GM19467 (cell line): ENCODE data around the gene ATF6.
"Not testable (repeated sequence)": the region's sequence is repeated elsewhere in the genome, so short reads cannot be mapped to it uniquely, and the experiment has no call there.

Experiments
- ATAC-seq: cut with Tn5 transposase; IDR thresholded peaks from one replicate; pipeline ENCODE4 v1.9.1; 2021; ENCODE audit warnings: mild to moderate bottlenecking, moderate library complexity; ENCODE audit not compliant: unreplicated experiment

The ATF6 gene

DNA sequence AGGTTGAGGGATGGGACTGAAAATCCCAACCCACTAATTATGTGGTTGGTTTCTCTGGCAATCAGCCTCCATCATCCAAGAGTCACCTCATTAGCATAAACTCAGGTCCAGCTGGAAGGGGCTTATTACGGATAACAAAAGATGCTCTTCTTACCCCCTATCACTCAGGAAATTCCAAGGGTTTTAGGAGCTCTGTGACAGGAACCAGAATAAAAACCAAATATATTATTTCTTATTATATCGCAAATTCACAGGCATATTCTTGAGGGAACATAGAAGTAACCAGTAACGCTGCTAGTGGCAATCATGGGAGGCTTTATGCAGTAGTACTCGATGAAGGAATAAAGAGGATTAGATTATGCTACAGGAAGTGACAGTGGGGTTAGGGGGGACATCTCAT lies 59.7 kb downstream of the ATF6 start:
- no peak for ATAC-seq

DNA sequence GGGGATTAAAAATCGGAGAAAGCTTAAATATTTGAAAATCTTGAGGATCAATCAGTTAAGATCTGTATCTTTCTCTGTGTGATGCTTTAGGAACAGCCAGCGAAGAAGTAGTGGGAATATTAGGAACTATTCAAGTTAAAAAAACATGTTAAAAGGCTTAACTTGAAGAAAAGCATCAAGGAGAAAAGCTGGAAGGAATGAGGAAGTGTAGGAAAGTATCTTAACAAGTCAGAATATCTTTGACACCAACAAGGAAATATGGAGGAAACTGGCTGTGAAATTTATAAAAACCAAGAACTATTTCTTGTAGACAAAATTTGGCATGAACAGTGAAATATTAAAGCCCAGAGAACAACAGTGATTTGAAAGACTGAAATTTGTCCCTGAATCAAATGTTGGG lies 60.4 kb downstream of the ATF6 start:
- no peak for ATAC-seq

DNA sequence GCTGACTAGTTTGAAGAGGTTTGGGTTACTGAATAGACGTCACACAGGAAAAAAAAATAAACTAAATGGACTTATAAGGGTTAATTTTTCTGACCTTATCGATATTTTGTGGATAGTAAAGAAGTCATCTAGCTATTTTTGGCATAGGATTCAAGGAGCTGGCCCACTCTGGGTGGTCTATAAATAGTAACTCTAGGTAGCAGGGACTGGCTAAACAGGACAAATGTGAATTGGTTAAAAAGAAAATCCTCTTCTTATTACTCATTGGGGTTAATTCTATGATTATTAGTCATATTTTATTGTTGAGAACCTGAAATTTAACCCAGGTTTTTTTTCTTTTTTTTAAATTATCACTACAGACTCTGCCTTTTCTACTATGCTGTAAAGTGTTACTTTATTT lies 61.7 kb downstream of the ATF6 start:
- ATAC-seq: no peak

DNA sequence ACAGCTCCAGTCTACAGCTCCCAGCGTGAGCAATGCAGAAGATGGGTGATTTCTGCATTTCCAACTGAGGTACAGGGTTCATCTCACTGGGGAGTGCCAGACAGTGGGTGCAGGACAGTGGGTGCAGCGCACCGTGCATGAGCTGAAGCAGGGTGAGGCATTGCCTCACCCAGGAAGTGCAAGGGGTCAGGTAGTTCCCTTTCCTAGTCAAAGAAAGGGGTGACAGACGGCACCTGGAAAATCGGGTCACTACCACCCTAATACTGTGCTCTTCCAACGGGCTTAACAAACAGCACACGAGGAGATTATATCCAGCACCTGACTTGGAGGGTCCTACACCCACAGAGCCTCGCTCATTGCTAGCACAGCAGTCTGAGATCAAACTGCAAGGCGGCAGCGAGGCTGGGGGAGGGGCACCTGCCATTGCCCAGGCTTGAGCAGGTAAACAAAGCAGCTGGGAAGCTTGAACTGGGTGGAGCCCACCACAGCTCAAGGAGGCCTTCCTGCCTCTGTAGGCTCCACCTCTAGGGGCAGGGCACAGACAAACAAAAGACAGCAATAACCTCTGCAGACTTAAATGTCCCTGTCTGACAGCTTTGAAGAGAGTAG lies 66.3 kb downstream of the ATF6 start:
- ATAC-seq: not testable (repeated sequence)

DNA sequence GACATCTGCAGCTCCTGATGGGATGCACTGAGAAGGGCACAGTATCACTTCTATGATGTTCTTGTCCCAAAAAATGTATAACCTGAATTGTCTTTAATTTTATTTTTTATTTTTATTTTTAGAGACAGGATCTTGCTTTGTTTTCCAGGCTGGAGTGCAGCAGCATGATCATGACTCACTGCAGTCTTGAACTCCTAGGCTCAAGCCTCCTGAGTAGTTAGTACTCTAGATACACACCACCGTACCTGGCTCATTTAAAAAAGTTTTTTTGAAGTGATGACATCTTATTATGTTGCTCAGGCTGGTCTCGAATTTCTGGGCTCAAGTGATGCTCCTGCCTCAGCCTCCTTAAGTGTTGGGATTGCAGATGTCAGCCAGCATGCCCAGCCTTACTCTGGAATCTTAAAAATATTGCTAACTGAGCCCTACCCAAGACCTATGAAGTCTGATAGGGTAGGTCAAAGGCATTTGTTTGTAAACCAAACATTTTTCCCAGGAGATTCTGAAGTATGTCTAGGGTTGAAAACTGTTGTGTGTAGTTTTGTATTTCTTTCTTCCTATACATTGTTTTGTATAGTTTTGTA lies 68.9 kb downstream of the ATF6 start:
- ATAC-seq: no peak

DNA sequence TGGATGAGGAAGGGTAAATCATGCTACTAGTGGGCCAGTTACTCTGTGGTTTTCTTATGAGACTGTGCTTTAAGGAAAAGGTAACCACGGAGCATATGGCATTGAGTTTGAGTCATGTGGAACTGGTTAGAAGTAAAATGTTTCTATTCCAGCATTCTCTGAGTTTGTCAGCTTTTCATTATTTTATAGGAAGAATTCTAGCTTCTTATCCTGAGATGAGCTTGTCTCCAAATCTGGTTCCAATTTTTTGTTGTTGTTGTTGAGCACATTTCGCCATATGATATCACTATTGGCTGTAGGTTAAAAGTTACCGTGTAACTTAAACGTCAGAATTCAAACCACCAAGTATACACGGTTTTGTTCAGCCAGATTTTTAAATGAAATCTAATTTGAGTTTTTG lies 69.9 kb downstream of the ATF6 start:
- no peak for ATAC-seq

DNA sequence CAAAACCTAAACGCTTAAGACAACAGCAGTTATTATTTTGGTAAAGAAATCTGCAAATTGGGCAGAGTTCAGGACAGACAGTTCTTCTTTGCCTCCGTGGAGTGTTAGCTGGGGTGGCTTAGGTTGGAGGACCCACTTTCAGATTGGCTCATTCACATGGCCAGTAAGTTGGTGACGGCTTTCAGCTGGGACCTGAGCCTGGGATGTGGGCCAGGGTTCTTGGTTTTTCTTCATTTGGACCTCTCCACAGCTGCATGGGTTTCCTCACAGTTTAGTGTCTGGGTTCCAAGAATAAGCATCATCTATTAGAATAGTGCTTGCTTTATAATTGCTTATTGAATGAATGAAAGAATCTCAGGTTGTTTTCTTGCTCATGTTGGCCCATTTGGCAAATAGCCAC lies 72.2 kb downstream of the ATF6 start:
- ATAC-seq: no peak

DNA sequence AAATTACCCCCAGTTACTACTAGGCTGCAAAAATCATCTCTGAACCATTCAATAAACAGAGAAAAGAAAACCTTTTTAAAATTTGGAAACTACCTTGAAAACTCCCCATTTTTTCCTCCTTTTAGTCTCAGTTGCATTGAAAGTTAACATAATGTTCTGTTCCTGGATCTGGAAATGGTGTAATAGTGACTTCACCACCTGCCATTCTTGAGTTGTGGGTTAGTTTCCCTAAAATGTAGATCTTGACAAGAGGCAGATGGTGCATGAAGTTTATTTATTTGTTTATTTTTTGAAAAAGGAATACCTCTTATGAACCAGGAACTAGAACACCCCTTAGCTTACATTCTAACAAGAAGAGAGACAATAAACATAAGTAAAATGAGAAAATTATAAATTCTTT lies 72.8 kb downstream of the ATF6 start:
- no peak for ATAC-seq

DNA sequence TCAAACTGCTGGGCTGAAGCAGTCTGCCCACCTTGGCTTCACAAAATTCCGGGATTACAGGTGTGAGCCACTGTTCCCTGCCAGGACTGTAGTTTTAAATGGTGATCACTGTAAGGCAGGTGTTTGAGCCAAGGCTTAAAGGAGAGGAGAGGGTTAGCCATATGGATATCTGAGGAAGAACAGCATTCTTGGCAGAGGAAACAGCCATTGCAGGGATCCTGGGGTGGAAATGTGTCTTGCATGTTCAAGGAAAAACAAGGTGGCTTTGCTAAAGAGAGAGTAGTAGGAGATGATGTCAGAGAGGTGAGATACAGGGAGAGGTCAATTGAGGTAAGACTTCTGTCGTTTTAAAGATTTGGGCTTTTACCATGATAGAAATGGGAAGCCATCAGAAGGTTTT lies 73.5 kb downstream of the ATF6 start:
- no peak for ATAC-seq

DNA sequence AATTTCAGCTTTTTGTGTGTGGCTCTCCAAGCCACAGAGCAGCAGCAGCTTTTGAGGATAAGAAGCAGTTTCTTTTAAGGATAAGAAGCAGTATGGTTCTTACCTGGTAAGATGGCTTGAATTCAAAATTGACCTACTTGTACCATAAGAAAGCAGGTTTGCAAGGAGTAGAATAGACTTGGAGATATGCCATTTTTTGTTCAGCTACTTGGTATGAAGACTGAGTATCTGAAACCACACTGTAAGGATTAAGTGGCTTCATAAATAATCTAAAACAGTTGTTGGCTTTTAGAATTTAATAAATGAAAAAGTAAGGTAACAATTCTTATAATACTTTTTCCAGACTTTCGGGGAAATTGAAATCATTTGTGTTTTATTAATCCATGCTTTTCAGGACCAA lies 74.2 kb downstream of the ATF6 start:
- no peak for ATAC-seq

DNA sequence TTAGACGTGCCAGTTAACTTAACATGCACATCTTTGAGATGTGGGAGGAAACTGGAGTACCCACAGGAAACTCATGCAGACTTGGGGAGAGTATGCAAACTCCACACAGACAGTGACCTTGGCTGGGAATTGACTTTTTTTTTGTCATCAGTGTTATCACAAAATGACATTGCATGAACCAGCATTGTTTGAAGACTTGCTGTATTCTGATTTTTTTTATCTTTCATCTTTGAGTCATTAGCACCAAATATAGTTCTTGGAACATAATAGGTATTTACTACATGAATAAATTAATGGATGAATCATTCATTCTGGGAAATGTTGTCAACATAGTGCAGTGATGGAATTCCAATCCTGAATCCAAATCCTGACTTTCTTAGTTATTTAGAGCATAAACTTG lies 77.0 kb downstream of the ATF6 start:
- no peak for ATAC-seq

DNA sequence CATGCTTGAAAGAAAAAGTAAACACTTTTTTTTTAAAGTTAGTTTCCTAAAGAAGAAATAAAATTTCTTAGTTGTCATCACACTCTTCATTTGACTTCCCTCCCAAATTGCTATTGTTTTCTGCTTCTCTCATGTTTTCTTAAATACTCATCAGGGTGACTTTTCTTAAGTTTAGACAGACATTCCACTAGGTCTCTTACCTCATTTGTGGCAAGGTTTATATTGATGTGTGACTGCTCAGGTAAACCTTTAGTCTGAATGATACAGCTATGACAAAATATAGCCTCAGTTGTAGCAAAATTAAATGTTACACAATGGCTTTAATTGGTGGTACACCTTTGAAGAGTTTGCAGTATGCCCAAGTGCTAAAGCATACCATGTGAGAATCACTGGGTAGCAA lies 78.6 kb downstream of the ATF6 start:
- ATAC-seq: no peak

DNA sequence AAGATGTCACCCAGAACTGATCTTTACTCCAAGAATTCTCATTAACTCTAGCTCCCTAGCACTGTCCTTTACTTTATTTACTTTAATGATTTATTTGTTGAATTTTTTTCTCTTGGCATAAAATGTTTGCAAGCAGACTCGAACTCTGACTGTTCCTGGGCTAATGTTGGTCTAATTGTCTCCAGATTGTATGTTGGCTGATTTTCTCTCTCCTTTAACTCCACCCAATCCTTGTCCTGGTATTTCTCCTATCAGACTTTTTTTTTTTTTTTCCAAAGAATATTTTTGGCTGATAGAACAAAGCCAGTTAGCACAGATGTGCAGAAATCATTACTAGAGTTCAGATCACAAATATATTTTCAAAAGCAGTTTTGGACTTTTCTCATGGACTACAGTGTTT lies 82.6 kb downstream of the ATF6 start:
- ATAC-seq: no peak

DNA sequence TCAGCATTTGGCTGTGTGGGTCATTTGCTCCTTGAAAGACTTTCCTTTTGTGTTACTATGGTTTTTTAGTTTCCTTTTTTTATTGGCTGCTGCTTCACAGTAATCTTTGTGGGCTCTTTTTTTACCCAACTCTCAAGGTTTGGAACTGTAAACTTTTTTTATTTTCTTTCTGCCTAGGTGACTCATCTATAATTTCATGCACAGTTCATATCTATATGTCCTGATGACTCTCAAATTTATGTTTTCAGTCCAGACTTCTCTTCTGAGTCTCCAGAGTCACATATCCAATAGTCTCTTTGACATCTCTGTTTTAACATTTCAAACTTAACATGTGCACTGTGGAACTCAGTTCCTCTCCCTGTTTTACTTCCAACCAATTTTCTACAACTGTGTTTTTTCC lies 83.4 kb downstream of the ATF6 start:
- ATAC-seq: no peak

DNA sequence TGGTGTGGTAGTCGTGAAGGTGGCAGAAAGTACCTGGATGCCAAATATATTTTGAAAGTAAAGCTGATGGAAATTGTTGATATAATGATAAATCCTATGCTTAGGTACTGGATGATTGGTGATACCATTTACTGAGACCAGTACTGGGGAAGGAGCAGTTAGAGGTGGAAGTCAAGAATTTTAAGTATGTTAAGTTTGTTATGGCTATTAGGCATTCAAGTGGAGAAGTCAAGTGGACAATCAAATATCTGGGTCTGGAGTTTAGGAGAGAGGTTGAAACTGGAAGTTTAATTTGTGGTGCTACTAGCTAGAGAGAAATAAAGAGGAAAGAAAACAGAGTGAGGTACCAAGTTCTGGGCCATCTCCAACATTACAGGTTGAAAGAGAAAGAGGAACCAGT lies 89.1 kb downstream of the ATF6 start:
- no peak for ATAC-seq

DNA sequence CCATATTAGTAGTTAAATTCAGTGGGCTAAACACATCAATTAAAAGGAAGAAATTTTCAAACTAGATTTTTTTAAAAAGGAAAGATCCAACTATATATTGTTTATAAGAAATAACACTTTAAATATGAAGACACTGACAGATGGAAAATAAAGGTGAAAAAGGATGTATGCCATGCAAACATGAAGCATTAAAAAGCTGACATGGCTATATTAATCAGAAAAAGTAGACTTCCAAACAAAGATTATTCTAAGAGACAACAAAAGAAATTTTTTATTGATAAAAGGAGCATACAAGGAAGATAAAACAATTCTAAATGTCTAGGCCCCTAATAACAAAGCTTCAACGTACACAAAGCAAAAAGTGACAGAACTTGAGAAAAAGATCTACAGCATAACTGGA lies 92.2 kb downstream of the ATF6 start:
- ATAC-seq: no peak

DNA sequence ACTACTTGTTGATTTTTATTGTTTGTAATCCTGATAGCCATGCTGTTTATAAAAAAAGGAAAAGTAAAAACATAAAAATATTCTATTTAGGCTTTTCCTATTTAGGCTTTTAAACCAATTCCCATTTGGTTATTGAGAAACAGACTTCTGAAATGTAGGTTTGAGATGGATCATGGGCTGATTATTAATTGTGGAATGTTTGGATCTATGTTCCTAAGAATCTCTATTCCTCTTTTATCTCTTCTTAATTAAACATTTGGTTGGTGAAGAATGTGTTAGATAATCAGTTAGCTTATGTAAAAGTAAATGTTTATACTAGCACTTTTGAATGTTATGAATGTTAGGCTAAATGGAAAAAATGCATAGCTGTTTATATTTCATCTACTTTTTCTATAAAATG lies 97.4 kb downstream of the ATF6 start:
- ATAC-seq: no peak

DNA sequence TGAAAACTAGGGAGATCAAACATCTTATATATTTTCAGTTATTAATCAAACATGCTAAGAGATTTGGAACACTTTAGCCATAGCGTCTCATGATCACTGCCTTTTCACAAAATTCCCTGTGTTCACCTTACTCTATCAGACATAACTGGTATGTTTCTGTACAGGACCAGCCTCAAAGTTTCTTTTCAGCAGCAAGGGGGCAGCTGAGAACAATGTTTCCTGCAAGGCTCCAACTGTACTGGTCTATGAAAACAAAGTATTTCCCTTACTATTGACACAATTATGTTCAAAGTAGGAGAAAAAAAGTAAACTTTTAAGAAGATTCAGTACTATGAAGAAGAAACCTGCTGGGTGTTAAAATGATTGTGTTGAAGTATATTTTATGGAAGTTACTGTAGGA lies 98.5 kb downstream of the ATF6 start:
- ATAC-seq: no peak

DNA sequence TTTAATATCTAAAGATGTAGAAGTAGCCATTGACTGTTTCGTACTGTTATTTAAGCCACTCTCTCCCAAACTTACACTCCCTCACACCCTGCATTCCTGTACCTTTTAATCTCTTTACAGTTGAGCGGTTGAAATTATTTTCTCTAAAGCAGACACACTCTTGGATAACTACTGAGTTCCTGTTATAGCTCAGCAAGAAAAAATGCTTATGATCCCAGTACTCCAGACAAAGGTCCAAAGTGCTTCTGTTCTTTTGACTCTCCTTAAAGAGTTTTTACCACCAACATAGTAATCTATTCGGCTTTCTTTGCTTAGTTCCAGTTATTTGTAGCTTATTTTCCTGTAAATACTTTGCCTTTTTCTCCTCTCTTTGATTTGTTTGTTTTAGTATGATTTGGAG lies 100.1 kb downstream of the ATF6 start:
- ATAC-seq: no peak

DNA sequence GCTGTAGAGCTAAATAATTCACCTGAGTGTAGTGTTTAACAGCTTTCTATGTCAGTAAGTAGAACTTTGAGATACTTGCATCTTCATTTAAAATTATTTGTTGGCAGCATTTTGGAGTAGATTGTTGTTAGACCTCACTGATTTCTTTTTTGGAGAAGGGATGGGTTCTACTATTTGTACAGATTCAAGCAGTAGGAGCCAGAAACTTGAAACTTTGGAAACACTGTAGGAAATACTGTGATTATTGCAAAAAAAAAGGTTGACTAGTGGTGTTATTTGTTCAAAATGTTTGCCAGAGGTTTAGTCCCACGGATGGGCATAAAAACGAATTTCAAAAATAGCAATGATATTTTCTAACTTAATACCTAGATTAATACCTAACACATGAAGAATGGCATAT lies 102.7 kb downstream of the ATF6 start:
- ATAC-seq: no peak

DNA sequence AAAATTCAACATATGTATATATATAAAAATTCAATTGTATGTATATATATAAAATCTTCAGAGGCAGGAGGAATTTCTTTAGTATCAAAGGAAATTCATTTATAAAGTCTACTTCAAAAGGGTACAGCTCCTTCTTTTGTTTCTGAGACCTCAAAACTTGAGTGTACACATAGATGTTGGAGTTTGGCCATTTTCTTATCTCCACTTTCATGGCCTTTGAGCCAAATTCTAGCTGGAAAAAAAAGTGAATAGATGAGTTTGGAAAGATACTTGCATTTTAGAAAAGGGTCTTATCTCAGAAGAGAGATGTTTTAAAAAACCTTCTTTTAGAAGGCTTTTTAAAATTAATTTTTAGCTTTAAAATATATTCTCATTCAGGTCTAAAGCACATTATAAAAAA lies 103.2 kb downstream of the ATF6 start:
- ATAC-seq: no peak

DNA sequence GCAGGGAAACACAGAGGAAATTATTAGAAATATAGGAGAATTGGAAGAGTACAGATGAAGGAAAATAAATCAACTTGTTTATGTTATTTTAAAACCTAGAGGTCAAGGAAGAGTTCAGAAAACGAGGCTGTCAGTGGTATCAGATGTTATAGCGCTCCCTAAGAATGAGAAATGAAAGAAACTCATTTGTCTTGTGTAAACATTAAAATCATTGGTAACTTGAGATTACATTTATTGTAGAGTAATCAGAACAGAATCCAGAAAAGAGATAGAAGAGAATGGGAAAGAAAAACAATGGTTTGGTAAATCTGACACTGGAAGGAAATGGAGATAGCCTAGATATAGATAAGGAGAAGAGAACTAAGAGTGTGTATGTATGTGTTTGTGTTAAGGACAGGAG lies 106.4 kb downstream of the ATF6 start:
- ATAC-seq: no peak

DNA sequence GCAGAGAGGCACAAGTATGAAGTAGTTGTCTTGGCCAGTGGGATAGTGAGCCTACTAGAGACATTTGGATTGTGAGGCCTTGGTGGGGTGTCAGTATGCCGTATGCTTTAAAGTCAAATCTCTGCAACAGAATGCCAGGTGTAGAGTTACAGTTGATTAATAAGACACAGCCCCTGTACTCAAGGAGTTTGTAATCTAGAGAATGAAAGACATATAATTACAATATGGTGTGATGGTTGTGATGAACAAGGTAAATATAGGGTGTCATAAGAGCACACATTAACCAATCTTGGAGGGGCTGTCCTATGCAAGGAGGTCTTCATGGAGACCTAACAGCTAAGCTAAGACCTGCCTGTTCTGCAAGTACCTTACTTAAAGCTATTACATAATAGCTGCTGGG lies 113.1 kb downstream of the ATF6 start:
- no peak for ATAC-seq
